Mesenteric fat pad (tissue), 1 donor: ENCODE data around the gene MST1. TPM values are rescaled to one million over a fixed set of nuclear protein-coding genes. Genes with fewer than 3 reads are reported as not detected.
"Not testable (repeated sequence)": the region's sequence is repeated elsewhere in the genome, so short reads cannot be mapped to it uniquely, and the experiment has no call there.

Experiments
- DNase-seq: peaks from one replicate; pipeline ENCODE4 v3.0.0-alpha.2; 2020; ENCODE audit warnings: low spot score
- total RNA-seq: library from RNA; stranded (reverse); fragmentation: NEBNext Ultra II Directional; extraction: Animal tissue kit (Norgen Biotek cat#: 25700); gene quantifications from one replicate; pipeline ENCODE4 v1.2.1, GENCODE V29; 2021
- donor health status: DM: yes; HTN: yes; CAD: no.

Gene MST1
- total RNA-seq, 1 donor from 2014 or later, result 5.7 TPM

DNA sequence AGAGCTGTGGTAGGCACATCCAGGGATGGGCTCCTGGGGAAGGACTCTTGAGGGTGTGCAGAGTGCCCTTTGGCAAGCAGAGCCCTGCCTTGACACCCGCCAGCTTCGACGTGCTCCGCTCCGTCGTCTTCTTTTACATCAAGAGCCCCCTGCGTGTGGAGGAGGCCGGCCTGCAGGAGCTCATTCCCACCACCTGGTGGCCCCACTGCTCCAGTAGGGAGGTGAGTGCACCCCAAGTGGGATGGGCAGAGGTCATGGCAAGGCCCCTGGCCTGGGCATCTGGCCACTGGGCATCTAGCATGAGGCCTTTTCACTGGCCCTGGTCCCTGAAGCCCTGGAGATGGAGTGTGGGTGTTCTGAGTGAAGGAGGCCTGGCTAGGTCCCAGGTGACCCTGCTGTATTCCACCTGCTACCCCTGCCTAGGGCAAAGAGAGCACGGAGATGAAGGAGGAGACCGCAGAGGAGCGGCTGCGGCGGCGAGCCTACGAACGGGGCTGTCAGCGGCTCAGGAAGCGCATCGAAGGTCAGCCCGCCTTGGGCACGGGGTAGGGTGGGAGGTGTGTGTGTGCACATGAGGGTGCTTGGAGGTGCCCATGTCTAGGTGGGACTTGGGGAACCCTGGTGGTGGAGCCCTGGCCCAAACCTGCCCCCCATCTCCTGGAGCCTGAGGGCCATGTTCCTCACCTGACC, 12.3 kb upstream of the MST1 start:
- no peak for DNase-seq

DNA sequence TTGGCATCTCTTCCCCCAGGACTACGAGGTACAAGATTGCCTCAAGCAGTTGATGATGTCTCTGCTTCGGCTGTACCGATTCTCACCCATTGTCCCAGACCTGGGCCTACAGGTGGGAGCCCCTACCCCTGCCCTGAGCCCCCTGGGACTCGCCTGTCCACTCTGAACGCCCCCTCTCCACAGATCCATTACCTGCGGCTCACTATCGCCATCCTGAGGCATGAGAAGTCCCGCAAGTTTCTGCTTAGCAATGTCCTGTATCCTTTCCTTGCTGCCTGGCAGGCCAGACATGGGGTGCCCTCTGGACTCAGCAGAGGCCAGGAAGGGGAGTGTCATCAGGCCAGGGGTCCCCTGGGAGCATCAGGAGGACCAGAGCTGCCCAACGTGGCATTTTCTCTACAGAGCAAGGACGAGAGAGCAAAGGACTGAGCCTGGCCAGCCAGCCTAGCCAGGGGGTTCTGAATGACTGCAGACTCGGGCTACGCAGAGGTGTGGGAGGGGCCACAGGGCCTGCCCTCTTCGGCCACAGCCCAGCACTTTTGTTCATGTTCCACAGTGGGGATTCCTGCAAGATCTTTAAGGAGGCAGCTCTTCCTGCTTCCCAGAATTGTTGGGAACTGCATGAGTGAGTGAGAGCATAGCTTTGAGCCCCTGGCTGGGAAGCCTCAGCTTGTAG, 11.3 kb upstream of the MST1 start:
- no peak for DNase-seq

DNA sequence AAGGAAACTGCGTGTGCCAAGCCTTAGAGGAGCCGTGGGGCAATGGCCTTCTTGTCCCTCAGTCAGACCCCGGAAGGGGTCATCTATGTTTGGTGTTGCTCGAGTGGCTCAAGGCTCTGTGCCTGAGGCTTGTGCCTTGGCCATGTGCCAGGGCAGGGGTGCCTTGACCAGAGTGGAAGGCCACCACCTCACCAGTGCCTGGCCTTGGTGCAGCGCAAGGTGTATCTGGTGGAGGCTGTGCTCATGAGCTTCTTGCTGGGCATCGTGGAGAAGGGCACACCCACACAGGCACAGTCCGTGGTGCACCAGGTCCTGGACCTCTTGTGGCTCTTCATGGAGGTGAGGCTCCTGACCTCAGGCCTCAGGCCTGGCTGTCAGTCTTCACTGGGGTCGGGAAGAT, 10.7 kb upstream of the MST1 start:
- DNase-seq, result no peak

DNA sequence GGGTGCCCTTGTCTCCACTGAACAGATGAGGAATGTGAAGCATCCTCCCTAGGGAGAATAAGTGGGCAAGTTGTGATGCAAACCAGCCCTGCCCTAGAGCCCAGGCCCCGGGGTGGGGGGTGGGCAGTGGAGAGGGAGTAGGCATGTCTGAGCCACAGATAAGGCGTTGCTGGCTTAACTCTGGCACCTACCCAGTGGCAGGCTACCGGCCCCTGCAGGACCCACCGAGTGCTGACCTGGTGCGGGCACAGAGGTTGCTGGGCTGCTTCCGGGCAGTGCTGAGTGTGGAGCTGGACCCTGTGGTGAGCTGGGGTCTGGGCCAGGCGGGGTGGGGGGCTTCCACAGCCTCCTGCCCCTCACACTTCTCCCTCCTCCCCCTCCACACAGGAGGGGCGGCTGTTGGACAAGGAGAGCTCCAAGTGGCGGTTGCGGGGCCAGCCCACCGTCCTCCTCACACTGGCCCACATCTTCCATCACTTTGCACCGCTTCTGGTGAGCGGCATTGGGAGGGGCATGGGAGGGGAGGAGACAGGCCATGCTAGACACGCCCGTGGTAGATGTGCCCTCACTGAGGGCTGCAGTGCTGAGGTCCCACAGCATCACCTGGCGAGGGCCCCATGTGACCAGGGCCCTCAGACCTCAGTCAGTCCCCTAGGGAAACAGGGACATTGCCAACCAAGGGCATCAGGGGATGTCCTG, 10.2 kb upstream of the MST1 start:
- no peak for DNase-seq

DNA sequence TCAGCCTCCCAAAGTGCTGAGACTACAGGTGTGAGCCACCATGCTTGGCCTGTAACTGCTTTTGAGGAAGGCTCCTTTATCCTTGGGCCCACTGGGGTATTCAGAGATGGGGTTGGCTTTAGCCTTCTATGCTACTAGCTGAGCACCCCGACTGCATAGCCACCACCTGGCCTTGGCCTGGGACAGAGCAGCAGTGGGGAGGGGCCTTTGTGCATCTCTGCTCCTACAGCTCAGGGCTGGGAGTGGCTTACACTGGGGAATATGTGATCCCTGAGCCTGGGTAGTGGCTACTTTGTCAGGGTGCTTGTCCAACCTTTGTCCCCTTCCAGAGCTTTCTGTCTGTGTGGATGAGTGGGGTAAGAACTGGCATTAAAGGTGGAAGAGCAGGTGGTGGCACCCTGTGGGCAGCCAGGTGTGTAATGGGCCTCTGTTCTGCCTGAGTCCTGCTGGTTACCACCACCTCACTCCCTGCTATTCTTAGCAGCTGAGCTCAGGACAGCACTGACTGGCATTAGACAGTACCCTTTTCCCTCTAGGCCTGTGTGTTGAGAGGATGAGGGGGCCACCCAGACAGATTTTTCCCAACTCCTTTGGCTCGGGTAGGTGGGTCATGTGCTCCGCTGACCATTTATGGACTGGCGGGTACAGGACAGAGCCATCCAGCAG, 6.2 kb upstream of the MST1 start:
- not testable (repeated sequence) for DNase-seq

DNA sequence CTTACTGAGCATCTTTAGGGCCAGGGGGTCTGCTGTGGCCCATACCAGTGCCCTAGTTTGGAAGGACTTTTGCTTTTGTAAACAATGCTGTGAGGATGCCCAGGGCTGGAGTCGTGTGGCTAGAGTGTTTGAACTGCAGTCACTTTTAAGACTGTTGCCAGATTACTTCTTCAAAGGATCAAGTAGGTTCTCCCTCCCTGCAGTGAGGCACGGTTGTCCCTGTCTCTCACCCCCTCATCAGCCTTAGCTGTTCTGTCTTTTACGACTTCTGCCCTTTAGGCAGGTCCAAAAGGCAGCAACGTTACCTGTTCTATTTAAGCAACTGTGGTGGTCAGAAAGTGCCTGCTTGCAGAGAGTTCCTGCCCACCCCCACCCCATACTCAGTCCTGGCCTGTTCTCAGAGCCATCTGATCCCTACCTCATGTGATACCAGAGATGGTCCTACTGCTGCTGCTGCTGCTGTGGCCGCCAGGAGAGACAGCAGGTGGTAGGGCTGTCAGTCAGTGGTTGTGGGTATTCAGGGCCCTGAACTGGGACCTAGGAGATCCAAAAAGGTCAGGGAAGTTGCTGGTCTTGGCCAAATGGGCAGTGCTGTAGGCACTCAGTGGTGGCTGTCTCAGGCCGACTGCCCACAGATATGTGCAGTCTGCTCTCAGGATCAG, 5.3 kb upstream of the MST1 start:
- DNase-seq, result not testable (repeated sequence)

DNA sequence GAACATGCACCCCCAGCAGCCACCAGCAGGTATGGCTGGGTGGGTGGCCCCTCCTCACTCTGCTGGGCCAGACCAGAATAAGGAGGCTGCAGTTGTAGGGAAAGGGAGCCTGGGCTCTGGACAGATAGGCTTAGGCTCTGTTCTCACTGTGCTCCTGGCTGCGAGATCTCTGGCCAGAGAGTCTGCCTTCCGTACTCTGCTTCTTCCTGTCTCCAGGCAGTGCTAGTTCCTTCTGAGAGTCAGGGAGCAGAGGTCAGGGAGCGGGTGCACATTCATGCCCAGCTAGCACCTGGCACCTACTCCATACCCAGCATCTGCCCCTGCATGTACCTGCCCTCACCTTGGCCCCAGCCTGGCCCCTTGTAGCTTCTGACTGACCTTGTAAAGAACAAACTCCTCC, 2.2 kb upstream of the MST1 start:
- not testable (repeated sequence) for DNase-seq

DNA sequence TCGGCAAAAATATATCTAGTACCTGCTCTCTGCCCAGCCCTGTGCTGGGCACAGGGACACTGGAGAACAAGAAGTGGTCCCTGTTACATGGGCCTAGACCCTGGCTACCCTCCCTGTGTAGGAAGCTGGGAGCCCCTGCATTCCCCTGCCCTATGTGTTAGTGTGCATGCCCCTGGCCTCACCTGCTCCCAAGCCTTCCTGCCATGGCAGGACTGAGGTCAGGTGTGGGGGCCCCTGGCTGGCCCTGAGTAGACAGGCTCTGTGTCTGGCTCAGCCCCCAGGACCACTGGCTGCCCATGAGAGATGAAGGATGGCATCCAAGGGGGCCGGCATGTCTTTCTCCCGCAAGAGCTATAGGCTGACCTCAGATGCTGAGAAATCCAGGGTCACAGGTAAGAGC, 1.6 kb upstream of the MST1 start:
- not testable (repeated sequence) for DNase-seq

DNA sequence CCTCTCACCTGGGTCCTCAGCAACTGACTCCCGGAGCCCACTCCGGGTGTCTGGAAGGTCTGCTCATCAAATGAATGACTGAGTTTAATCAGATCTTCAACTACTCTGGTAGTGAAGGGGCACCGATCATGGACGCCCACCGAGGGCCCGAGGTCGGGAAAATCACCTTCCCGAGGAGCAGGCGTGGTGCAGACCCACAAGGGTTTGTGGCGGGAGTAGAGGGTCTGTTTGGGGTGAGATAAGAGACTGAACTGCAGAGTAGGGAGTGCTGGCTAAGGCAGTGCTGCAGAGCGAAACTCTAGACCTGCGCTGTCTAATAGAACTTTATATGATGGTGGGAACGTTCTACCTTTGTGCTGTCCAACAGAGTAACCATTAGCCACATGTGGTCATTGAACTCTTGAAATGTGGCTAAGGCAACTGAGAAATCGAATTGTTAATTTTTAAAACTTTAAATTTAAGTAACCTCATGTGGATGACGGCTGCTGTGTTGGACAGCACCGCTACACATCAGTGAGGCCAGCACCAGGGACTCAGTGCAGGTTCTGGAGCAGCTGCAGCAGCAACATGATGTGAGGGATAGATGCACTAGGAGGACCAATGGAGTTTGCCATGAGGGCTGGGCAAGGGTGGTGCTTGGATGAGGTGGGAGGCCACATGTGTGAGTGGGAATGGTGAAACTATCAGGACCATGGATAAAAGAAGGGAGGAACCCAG, 792 bp upstream of the MST1 start:
- not testable (repeated sequence) for DNase-seq

DNA sequence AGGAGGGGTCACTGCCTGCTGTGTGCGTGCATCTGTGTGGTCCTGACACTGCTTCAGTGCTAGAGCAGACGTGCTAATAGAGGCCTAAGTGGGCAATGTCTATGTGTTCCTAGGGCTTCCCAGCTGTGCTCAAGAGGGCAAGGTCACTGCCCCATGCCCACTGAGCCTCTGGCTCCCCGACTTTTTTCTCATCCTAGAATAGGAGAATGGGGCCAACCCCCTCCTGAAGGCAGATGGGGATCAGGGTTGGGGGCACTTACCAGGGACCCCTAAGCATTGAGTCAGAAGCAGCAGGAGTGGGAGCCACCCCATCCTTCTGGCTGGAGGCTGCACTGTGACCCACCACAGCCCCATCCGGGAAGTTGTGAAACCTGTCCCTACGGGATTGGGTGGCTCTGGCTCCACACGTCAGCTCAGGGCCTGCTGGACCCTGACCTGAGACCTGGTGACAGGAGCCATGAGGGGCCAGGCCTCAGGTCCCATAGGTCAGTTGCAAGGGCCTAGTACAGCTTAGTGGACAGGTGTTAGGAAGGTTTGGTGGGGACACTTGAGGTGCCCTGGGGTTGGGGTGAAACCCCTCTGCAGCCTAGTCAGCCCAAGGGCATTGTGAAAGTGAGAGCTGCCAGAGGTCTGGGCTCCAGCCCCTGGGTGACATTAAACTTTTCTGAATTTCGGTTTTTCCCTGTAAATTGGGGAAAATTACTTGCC, 782 bp downstream of the MST1 start:
- not testable (repeated sequence) for DNase-seq

DNA sequence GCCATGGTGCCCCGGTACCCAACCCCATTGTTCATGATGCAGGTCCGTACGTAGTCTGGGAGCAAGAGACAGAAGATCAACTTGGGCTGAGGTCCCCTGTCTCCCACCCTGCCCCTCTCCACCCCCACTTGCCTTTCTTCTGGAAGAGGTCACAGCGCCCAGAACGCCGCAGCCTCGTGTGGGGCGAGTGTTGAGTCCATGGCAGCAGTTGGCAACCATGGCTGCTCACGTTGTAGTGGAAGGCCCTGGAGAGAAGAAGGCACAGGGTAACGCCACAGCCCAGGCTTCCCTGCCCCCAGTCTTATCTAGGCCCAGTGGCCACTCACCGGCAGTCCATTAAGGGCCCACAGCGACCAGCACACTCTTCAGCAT, 1.9 kb downstream of the MST1 start:
- not testable (repeated sequence) for DNase-seq

DNA sequence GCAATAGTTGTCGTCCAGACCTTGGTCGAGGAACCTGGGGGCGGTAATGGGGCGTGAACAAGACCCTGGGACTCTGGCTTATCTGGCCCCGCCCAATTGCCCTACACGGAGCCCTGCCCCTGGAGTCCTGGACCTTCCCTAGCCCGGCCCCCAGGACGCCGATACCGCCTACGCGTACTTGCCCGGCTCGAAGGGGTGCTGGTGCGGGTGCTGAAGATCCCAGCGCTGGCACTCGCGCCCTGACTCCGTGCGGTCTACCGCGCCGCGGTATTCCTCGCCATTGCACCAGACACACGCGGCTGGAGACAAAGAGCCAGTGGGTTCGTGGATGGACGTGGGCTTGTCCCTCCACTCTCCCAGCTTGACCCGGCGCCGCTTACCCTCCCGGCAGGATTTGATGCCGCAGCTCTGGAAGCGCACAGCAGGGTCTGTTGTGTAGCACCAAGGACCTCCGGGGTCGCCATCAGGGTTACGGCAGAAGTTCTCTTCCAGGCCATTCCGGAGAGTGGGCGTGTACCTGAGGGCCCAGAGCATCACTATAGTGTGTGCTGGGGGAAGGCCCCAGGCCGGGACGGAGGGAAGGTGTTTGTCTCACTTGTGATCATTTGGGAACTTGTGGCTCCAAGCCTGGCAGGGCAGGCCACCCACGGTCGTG, 2.4 kb downstream of the MST1 start:
- not testable (repeated sequence) for DNase-seq

DNA sequence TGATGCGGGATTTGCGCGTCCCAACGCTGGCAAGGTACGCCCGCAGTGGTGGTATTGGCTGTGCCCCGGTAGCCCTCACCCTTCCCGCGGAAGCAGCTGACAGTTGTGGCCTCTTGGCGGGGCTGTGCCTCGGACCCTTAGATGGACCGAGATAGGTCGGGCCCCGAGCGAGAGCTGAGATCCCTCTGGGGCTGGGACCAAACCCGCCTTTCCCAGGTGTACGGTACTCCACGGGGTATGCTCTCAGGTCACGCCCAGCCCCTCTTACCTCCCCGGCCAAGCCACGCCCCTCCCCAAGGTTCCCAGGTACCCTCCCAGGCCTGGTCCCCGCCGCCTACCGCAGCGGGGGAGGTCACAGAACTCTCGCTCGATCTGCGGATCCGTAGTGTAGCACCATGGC, 2.9 kb downstream of the MST1 start:
- not testable (repeated sequence) for DNase-seq

DNA sequence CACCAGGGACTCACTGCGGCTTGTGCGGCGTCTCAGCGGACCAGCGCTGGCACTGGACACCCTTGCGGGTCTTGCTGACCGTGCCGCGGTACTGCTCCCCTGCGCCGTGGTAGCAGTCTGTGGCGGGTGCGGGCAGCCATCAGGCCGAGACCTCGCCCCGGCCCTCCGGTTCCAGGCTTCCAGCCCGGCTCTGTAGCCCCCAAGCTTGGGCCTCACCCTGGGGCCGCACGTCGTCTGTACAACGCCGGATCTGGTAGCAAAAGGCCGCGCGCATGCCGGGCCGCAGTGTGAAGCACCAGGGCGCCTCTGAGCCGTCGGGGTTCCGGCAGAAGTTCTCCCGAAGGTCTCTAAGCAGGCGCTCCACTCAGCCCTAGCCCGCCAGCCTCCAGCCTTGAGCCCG, 3.4 kb downstream of the MST1 start:
- not testable (repeated sequence) for DNase-seq

DNA sequence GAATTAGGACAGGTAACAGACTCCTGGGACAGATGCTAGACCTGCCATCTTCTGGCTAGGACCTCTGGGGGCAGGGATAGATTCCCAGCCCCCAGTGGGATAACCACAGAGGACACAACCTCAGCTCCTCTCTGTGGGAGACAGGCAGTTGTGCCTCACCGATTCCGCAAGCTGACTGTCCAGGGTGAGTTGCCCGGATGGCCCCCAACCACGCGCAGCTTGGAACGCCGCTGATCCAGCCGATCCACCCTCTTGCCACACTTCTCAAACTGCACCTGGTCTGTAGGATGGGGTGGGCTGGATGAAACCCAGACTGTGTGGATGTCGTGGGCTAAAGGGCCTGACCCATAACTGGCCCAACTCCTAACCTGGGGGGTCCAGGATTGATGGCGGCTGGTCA, 4.2 kb downstream of the MST1 start:
- DNase-seq, result not testable (repeated sequence)

DNA sequence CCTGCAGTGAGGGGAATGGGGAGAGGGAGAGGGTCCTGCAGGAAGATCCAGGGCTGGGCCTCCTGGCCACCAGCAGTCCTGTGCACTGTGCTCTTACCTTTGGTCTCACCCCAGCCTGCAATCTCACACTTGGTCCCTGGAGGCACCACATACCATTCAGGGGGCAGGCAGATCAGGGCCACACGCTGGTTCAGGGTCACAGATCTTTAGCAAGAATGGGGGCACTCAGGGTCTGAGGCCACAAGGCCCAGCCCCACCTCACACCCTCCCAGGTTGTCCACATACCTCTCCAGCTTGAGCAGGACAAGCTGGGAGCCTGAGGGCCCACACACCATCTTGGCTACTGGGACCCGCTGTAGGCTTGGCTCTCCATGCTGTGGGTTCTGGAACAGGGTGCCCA, 4.8 kb downstream of the MST1 start:
- not testable (repeated sequence) for DNase-seq

DNA sequence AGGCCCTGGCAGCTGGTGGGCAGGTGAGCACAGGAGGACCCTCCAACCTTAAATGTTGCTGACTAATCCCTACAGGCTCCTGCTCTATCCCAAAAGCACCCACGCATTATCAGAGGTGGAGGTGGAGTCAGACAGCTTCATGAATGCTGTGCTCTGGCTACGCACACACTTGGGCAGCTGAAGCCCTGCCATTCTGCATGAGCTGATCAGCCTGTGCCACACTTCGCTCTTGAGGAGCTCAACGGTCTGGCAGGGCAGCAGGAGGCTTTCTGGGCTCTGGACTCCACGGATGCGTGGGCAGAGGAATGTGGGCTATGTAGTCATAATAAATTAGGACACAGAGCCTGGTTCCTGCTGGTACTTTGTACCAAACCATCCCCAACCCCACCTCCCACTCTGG, 6.1 kb downstream of the MST1 start:
- DNase-seq, result no peak

DNA sequence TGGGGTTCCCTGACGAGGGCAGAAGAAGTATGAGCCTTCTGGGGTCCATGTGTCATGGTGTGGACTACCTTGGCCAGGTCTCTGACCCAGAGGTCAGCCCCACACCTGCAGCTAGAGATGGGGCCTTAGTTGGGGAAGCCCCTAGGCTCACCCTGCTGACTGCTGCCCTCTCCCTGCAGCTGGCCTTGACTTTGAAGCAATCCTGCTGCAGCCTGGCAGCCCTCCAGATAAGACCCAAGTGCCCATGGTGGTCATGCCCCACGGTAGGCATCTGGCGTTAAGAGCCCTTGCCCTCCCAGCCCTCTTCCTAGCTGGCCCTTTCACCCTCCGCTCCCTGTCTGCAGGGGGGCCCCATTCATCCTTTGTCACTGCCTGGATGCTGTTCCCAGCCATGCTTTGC, 7.7 kb downstream of the MST1 start:
- DNase-seq, result no peak

DNA sequence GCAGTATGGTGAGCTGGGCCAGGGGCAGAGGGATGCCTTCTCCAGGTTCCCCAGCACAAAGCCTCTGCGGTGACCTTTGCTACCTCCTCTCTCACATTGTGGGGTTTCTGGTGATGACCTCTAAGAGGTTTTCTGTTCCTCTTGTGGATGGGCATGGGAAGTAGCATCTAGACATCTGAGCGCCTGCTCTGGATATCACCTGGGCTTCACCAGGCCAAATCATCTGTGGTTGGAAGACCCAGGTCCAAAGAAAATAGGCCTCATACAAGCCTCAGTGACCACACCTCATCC, 8.1 kb downstream of the MST1 start:
- no peak for DNase-seq
